ENCODE data around the gene SAMD10. TPM values are rescaled to one million over a fixed set of nuclear protein-coding genes. Genes with fewer than 3 reads are reported as not detected.
A peak's percentile ranks its signal among the peaks of the same experiment; 100 is the strongest.

Gene SAMD10
- total RNA-seq, 4 donors from 2014 or later: 0.62 to 4.6 (median 1.9) TPM

DNA sequence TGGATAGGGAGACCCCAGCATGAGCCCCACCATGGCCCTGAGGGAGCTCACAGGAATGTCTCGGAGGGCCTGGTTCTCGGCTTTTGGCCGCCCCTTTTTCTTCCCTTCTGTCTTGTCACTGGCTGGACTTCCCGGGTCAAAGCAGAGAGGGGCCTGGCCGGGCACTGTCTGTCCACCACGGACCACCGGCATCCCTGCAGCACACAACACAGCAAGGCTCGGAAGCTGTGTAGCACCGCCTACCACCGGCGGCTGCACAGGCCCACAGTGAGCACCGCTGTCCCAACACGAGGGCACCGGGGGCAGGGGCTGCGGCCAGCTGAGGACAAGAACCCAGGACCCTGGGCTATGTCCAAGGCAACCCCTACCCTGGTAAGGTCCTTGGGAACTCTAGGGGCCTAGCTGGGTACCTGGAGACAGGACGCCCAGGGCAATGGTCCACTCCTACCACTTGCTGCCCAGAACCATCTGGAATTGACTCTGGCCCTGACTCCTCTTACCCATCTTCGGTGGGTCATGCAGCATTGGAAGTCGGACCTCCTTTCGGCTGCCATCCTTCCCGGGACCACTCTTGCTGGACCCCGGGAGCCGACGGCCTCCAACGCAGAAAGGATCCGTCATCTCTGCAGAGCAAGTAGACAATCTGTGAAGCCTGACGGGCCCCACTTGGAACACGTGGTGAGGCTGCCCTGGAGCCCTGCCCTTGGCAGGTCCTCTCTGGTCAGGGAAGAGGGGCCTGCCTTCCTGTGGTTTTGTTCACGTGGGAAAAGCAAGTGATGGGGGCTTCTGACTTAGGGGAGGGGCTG is 11.9 kb downstream of the SAMD10 start:
- Histone ChIP-seq H3K27me3 (no peaks in the 10 kb centered on the region), H3K27ac (peak overlapping the region in 1 of 4 donors; percentile 80), H3K9me3 (no peaks in the 10 kb centered on the region), H3K36me3 (peaks cover 0 to 41% of the 10 kb centered on the region in 2 donors), H3K4me3 (no peak overlapping the region), H3K4me1 (peaks cover 0 to 23% (median 17%) of the 10 kb centered on the region in 3 donors)
- TF ChIP-seq EP300 (IDR thresholded peaks at IDR 0.05): no peak
- TF ChIP-seq POLR2A (IDR thresholded peaks at IDR 0.05): no peak
- no peak for TF ChIP-seq POLR2AphosphoS5 (IDR thresholded peaks at IDR 0.05)
- no CpG with 5 or more reads among the region's 28 CpGs for WGBS, 2 donors (ENCODE audit: low coverage in 1 of 2)
- ATAC-seq: no peak

DNA sequence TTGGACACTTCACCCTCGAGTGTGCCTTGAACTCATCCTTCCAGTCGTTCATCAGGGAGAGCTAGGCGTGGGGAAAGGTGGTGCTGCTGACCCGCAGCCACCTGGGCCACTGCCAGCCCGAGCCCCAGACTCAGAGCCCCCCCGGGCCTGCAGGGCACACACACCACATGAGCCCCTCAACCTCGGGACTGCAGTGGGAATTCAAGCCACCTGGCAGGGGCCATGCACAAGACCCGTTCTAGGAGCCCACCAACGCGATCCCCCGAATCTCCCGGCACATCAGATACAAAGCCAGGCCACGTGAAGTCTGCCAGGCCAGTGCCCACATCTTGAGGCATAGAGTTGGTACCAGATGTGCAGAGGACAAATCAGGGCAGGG is 12.5 kb downstream of the SAMD10 start:
- 100% methylated on average over 1 of the region's 13 CpGs; no CpG with 5 or more reads in 1 of the 2 donors for WGBS, 2 donors (ENCODE audit: low coverage in 1 of 2)

DNA sequence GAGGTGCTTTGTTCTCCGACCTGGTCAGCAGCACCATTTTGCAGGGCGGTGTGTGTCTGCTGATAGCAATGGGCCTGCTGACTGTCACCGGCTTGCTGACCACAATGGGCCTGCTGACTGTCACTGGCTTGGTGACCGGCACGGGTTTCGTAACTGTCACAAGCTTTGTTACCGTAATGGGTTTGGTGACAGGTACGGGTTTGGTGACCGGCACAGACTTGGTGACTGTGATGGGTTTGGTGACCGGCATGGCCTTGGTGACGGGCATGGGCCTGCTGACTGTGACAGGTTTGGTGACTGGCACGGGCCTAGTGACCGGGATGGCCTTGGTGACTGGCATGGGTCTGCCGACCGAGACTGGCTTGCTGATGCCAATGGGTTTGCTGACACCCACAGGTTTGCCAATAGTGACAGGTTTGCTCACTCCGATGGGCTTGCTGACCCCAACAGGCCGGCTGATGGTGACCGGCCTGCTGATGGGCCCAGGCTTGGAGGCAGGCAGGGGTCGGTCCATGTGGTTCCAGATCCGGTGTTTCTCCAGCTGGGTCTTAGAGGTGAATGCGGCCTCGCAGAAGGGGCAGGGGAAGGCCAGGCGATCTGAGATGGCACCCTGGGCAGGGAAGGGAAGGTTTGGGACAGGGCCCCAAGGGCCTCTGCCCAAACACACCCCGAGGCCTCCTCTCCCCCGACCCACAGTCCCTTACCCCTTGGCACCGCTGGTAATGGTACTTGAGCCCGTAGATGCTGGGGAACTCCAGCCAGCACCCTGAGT is 13.1 kb downstream of the SAMD10 start:
- no peaks in the 10 kb centered on the region for H3K9me3 ChIP-seq
- no peaks in the 10 kb centered on the region for H3K27me3 ChIP-seq
- WGBS, 2 donors (ENCODE audit: low coverage in 1 of 2): 89% methylated on average over 3 of the region's 27 CpGs; no CpG with 5 or more reads in 1 of the 2 donors
- no peak overlapping the region for H3K27ac ChIP-seq
- H3K36me3 ChIP-seq: peaks cover 0 to 53% of the 10 kb centered on the region in 2 donors
- H3K4me3 ChIP-seq: no peak overlapping the region
- H3K4me1 ChIP-seq: peaks cover 0 to 23% (median 17%) of the 10 kb centered on the region in 3 donors
- TF ChIP-seq, protein P1, sequence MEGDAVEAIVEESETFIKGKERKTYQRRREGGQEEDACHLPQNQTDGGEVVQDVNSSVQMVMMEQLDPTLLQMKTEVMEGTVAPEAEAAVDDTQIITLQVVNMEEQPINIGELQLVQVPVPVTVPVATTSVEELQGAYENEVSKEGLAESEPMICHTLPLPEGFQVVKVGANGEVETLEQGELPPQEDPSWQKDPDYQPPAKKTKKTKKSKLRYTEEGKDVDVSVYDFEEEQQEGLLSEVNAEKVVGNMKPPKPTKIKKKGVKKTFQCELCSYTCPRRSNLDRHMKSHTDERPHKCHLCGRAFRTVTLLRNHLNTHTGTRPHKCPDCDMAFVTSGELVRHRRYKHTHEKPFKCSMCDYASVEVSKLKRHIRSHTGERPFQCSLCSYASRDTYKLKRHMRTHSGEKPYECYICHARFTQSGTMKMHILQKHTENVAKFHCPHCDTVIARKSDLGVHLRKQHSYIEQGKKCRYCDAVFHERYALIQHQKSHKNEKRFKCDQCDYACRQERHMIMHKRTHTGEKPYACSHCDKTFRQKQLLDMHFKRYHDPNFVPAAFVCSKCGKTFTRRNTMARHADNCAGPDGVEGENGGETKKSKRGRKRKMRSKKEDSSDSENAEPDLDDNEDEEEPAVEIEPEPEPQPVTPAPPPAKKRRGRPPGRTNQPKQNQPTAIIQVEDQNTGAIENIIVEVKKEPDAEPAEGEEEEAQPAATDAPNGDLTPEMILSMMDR (IDR thresholded peaks at IDR 0.05): no peak
- TF ChIP-seq POLR2A (IDR thresholded peaks at IDR 0.05) (no peak), EP300 (IDR thresholded peaks at IDR 0.05) (no peak), POLR2AphosphoS5 (IDR thresholded peaks at IDR 0.05) (no peak)
- no peak for ATAC-seq

More for the DNA sequence above, 12.5 kb downstream of the SAMD10 start:
- ATAC-seq: no peak
- peaks cover 0 to 23% (median 17%) of the 10 kb centered on the region in 3 donors for H3K4me1 ChIP-seq
- H3K27me3 ChIP-seq: no peaks in the 10 kb centered on the region
- no peaks in the 10 kb centered on the region for H3K9me3 ChIP-seq
- no peak overlapping the region for H3K27ac ChIP-seq
- H3K4me3 ChIP-seq: no peak overlapping the region
- peaks cover 0 to 47% of the 10 kb centered on the region in 2 donors for H3K36me3 ChIP-seq
- no peak for TF ChIP-seq POLR2AphosphoS5 (IDR thresholded peaks at IDR 0.05)
- TF ChIP-seq POLR2A (IDR thresholded peaks at IDR 0.05): no peak
- no peak for TF ChIP-seq EP300 (IDR thresholded peaks at IDR 0.05)
- TF ChIP-seq, protein P1 (IDR thresholded peaks at IDR 0.05): no peak

DNA sequence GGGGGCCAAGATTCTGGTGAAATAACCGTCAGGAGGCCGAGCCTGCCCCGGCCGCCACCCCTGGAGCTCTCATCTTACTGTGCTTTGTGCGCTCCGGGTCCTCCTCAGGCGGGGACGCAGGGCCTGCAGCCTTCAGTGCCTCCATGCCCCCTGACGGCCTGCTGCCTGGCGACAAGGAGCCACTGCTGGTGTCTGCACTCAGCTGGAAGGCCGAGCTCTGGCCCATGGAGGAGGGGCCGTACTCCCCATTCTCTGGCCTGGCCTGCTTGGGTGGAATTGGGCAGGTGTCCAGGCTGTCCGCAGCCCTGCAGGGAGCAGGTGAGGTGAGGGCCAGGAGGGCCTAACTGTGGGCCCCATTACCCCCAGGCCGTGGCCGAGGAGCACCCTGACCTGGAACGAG is 15.0 kb downstream of the SAMD10 start:
- WGBS, 2 donors (ENCODE audit: low coverage in 1 of 2): no CpG with 5 or more reads among the region's 16 CpGs
- TF ChIP-seq POLR2A (IDR thresholded peaks at IDR 0.05): no peak
- TF ChIP-seq, protein P1 (IDR thresholded peaks at IDR 0.05): no peak
- H3K27me3 ChIP-seq: no peaks in the 10 kb centered on the region
- H3K27ac ChIP-seq: no peak overlapping the region
- peaks cover 0 to 14% (median 11%) of the 10 kb centered on the region in 3 donors for H3K4me1 ChIP-seq
- H3K36me3 ChIP-seq: peaks cover 0 to 73% of the 10 kb centered on the region in 2 donors
- ATAC-seq: no peak
- no peaks in the 10 kb centered on the region for H3K9me3 ChIP-seq
- no peak overlapping the region for H3K4me3 ChIP-seq

DNA sequence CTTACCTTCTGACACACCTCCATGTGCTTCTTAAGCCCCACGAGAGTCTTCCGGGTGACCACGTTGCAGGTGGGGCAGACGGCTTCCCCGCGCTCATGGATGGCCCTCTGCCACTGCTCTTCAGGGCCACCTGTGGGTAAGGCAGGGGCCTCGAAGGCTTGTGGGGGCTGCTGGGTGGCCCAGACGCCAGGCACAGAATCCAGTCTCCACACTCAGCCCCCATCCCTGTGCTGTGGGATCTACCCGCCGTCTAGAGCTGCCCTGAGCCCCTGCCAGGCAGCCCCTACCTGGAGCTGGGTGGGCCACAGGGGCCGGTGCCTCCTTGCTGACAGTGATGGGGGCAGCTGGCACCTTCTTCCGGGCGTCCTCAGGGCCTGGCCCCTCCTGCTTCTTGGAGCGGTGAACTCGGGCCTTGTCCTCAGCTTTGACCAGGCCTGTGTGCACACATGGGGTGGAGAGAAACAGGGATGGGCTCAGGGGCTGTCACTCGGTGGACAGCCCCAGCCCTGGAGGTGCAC is 15.6 kb downstream of the SAMD10 start:
- Histone ChIP-seq H3K4me1 (peaks cover 0 to 10% (median 8%) of the 10 kb centered on the region in 3 donors), H3K36me3 (peaks cover 0 to 78% of the 10 kb centered on the region in 2 donors), H3K27me3 (no peaks in the 10 kb centered on the region), H3K4me3 (no peak overlapping the region), H3K9me3 (no peaks in the 10 kb centered on the region), H3K27ac (no peak overlapping the region)
- WGBS, 2 donors (ENCODE audit: low coverage in 1 of 2): no CpG with 5 or more reads among the region's 16 CpGs
- no peak for TF ChIP-seq POLR2AphosphoS5 (IDR thresholded peaks at IDR 0.05)
- TF ChIP-seq, protein P1 (IDR thresholded peaks at IDR 0.05): no peak
- no peak for TF ChIP-seq POLR2A (IDR thresholded peaks at IDR 0.05)
- no peak for TF ChIP-seq EP300 (IDR thresholded peaks at IDR 0.05)
- ATAC-seq: no peak
